Erythroblast (primary cell): ENCODE results near the gene ACOT12.

Experiments
- GATA1 ChIP-seq: IDR thresholded peaks from 2 replicates; pipeline ENCODE4 v1.6.1; 2011; ENCODE audit warnings: low read depth, mild to moderate bottlenecking, control low read depth, low read length, moderate library complexity
- POLR2A ChIP-seq: IDR thresholded peaks from 2 replicates; pipeline ENCODE4 v1.6.1; 2011; ENCODE audit warnings: mild to moderate bottlenecking, low read length

GRCh38 chr5:81308836-81309235 lies 85.1 kb downstream of the ACOT12 start:
- TF ChIP-seq POLR2A (no peak), GATA1 (no peak)
